GM15510 (cell line): Measurements from ENCODE around the gene CACNA1B.

Experiments
- POLR2A ChIP-seq: IDR thresholded peaks from 3 replicates; pipeline ENCODE4 v1.6.1; 2011; ENCODE audit warnings: borderline replicate concordance; ENCODE audit not compliant: insufficient read length; ENCODE audit errors: extremely low read depth

The CACNA1B gene

GRCh38 chr9:138122201-138122600 lies 244.6 kb downstream of the CACNA1B start:
- no peak for TF ChIP-seq POLR2A

DNA sequence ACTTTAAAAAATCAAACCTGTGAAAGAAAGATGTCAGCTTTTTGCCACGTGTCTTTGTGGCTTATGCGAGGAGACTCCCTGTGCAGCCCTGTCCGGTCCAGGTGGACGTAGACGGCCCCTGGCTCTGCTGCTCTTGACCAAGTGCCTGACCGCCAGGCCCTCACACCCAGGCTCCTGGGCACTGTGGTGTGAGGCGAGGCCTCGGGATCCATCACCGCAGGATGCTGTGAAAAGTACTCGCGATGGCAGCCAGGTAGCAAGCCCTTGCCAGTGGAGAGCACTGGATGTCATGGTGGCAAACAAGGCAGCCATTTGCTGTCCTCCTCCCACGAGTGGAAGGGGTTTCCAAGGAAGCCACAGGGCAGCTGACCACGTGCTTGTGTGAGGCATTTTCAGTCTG lies 245.1 kb downstream of the CACNA1B start:
- TF ChIP-seq POLR2A: no peak

GRCh38 chr9:138123086-138123485 lies 245.5 kb downstream of the CACNA1B start:
- no peak for TF ChIP-seq POLR2A
